Right atrium auricular region (tissue), 2 donors: ENCODE results near the gene KLHL2. TPM values are rescaled to one million over a fixed set of nuclear protein-coding genes. Genes with fewer than 3 reads are reported as not detected.
"Not testable (repeated sequence)": the region's sequence is repeated elsewhere in the genome, so short reads cannot be mapped to it uniquely, and the experiment has no call there.

Source experiments
- DNase-seq: peaks from one replicate; pipeline ENCODE4 v3.0.0-alpha.2; 2019; ENCODE audit warnings: low spot score
- H3K27ac ChIP-seq, 2 donors: fragments of 200-600 bp; sonication (generic); 1 replicate in 1 of 2; 2 replicates in 1 of 2; pipeline ENCODE4 v1.5.1; 2016 to 2019
- H3K27me3 ChIP-seq, 2 donors: fragments of 200-600 bp; sonication (generic); one replicate each; pipeline versions ENCODE4 v1.5.1 to v1.6.0; 2017 to 2019
- H3K36me3 ChIP-seq: fragments of 200-600 bp; sonication (generic); one replicate; pipeline ENCODE4 v1.5.1; 2016
- H3K4me1 ChIP-seq, 2 donors: fragments of 200-600 bp; sonication (generic); one replicate each; pipeline versions ENCODE4 v1.5.1 to v1.6.0; 2017 to 2019
- H3K4me3 ChIP-seq, 2 donors: fragments of 200-600 bp; sonication (generic); 1 replicate in 1 of 2; 2 replicates in 1 of 2; pipeline ENCODE4 v1.5.1; 2017 to 2019; ENCODE audit warnings: mild to moderate bottlenecking in 1 of 2, moderate library complexity in 1 of 2
- H3K9me3 ChIP-seq, 2 donors: fragments of 200-600 bp; sonication (generic); one replicate each; pipeline ENCODE4 v1.5.1; 2019
- CTCF ChIP-seq, 2 donors: fragments of 200-600 bp; sonication (generic); IDR thresholded peaks; one replicate each; pipeline ENCODE4 v1.5.1; 2019; ENCODE audit warnings: antibody characterized with exemption in 2 of 2
- total RNA-seq, 2 donors: library from RNA; depleted of rRNA; stranded (reverse); fragments of >200 nt; gene quantifications; one replicate each; pipeline ENCODE4 v1.1.0, GENCODE V29; 2016

The KLHL2 gene
- total RNA-seq, 2 donors from 2014 or later: 7.6 to 9.0 TPM

DNA sequence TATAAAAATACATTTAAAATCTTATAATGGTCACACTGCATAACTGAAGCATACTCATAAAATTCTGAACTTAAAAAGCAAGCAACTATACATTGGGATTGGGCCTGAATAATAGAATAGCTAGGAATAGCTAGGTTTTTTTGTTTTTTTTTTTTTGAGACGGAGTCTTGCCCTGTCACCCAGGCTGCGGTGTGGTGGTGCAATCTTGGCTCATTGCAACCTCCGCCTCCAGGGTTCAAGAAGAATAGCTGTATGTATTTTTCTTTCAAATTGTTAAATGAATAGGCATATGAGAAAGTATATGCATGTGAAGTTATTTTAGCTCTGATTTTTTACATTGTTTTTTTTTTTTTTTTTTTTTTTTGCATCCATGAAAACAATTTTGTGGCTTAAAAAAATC is 56.1 kb downstream of the KLHL2 start:
- H3K4me1 ChIP-seq, DNase-seq, H3K27me3 ChIP-seq, H3K36me3 ChIP-seq, H3K27ac ChIP-seq, H3K4me3 ChIP-seq, H3K9me3 ChIP-seq: not testable (repeated sequence)

DNA sequence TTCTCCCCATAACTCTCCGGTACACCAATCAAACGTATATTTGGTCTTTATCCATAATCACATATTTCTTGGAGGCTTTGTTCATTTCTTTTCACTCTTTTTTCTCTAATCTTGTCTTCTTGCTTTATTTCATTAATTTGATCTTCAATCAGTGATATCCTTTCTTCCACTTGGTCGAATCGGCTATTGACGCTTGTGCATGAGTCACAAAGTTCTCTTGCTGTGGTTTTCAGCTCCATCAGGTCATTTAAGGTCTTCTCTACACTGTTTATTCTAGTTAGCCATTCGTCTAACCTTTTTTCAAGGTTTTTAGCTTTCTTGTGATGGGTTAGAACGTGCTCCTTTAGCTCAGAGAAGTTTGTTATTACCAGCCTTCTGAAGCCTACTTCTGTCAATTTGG is 62.6 kb downstream of the KLHL2 start:
- H3K4me3 ChIP-seq, H3K4me1 ChIP-seq, H3K27me3 ChIP-seq, H3K36me3 ChIP-seq, H3K9me3 ChIP-seq, DNase-seq, H3K27ac ChIP-seq: not testable (repeated sequence)

- not testable (repeated sequence) for H3K36me3 ChIP-seq, H3K4me1 ChIP-seq, H3K27ac ChIP-seq, H3K4me3 ChIP-seq, DNase-seq, H3K9me3 ChIP-seq, H3K27me3 ChIP-seq
Measured at GRCh38 chr4:165273443-165273842, 66.1 kb downstream of the KLHL2 start.

GRCh38 chr4:165275357-165275756 is 68.0 kb downstream of the KLHL2 start:
- H3K9me3 ChIP-seq, DNase-seq, H3K27me3 ChIP-seq, H3K27ac ChIP-seq, H3K36me3 ChIP-seq, H3K4me3 ChIP-seq, H3K4me1 ChIP-seq: not testable (repeated sequence)

DNA sequence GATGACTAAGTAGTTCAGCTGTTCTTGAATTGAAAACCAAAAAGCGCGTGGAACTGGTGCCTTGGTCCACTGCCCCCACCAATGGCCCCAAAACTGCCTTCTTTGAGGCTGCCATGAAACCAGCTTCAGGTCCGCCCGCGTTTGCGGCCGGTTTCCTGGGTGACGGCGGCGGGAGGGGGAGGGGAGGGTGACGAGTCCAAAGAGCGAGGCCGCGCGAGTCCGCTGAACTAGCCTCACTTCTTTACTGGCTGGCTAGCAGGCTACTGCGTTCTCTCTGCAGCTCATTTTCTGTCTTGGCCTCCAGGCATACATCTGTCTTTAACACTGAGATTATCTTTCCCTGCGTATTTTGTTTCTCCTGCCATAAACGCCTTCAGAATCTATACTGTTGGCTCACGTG is 72.2 kb downstream of the KLHL2 start:
- not testable (repeated sequence) for H3K9me3 ChIP-seq, H3K27ac ChIP-seq, H3K4me1 ChIP-seq, H3K27me3 ChIP-seq, H3K4me3 ChIP-seq, DNase-seq, H3K36me3 ChIP-seq

- not testable (repeated sequence) for H3K27ac ChIP-seq, H3K36me3 ChIP-seq, H3K4me1 ChIP-seq, H3K9me3 ChIP-seq, H3K27me3 ChIP-seq, DNase-seq, H3K4me3 ChIP-seq
Measured at GRCh38 chr4:165284697-165285096, 77.3 kb downstream of the KLHL2 start.

DNA sequence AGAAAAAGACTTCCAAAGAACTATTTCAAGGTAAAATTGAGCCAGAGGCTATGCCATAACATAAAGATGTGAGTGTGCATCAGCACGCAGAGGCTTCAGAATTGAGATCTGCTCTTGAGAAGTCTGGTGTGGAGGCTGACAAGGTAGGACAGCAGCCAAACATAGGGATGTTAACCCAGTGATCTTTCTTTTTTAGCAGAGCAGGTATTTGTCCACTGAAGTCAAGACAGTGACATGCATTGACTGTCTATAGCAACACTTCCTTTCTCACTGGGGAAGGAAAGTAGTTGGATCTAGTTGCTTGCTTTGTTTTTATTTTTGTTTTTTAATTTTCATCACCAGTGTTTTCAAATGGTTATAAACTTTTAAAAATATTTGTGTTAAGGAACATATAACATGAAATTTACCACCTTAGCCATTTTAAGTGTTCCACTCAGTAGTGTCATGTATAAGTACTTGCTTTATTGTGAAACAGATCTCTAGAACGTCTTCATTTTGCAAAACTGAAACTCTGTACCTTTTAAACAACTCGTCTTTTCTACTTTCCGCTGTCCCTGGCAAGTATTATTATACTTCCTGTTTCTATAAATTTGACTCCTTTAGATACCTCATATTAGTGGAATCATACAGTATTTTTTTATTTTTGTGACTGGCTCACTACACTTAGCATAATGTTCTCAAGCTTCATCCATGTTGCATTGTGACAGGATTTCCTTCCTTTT is 79.4 kb downstream of the KLHL2 start:
- not testable (repeated sequence) for H3K4me3 ChIP-seq, DNase-seq, H3K4me1 ChIP-seq, H3K27me3 ChIP-seq, H3K9me3 ChIP-seq, H3K27ac ChIP-seq, H3K36me3 ChIP-seq

DNA sequence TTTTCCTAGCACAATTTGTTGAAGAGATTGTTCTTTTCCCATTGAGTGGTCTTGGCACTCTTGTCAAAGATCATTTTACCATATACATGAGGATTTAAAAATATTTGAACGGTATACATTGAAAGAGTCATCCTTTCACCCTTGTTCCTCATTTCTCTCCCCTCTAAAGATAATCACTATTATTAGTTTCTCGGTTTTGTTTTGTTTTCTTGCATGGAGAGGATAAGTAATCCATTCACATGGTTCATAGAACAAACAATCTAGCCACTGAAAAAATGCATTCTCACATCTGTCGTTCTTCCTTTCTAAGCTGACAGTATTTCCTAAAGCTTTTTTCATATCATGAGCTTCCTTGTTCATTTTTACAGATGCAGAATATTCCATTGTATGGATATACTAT is 80.9 kb downstream of the KLHL2 start:
- H3K27me3 ChIP-seq: no peaks in the 10 kb centered on the region
- no peaks in the 10 kb centered on the region for H3K4me1 ChIP-seq
- no peak for TF ChIP-seq CTCF (IDR thresholded peaks at IDR 0.05)
- H3K36me3 ChIP-seq: no peaks in the 10 kb centered on the region
- no peak overlapping the region for H3K4me3 ChIP-seq
- no peak for DNase-seq
- no peaks in the 10 kb centered on the region for H3K9me3 ChIP-seq
- no peak overlapping the region for H3K27ac ChIP-seq

DNA sequence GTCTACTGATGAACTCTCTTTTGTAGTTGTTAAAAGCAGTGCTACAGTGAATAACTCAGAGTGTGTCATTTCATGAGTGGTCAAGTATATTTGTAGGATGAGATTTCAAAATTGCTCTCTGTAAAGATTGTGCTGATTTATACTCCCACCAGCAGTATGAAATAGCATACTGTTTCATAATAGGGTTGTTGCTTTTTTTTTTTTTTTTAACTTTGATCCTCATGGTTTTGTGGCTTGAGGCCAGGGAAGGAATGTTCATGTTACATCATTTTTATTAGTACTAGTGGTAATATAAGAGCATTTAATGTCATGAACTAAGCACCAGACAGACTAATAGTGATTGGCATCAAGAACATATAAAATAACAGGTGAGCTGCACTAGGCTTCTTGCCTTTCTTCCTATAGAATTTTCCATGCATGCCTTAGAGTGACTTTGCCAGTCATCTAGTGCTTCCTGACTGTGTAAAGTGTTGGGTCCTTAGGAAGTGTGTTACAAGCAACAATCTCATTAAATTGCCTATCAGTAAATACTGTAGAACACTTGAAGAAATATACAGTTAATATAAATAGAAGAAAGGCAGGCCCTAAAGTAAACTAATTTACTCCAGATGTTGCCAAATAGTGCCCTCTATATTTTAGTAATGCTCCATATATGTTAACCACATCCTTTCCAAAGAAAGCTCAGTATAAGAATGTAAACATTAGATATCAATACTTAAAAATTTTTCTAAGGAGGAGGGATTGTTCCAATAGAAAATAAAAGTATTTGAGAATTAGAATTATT is 81.5 kb downstream of the KLHL2 start:
- DNase-seq: no peak
- Histone ChIP-seq H3K9me3 (no peaks in the 10 kb centered on the region), H3K36me3 (no peaks in the 10 kb centered on the region), H3K27ac (no peak overlapping the region), H3K27me3 (no peaks in the 10 kb centered on the region), H3K4me1 (no peaks in the 10 kb centered on the region), H3K4me3 (no peak overlapping the region)
- no peak for TF ChIP-seq CTCF (IDR thresholded peaks at IDR 0.05)
